T-helper 2 cell treated with Interferon-gamma antibody and Interleukin-4, amounts not matched to agents 5 μg/mL and 100 μg/mL, for 36 hours (primary cell): ENCODE measurements around the gene MUSTN1.
A peak's percentile ranks its signal among the peaks of the same experiment; 100 is the strongest.

Experiments used
- DNase-seq: peaks from one replicate; pipeline ENCODE4 v3.0.0; 2021; ENCODE audit warnings: low spot score
- H3K27ac Mint-ChIP-seq: one replicate; pipeline ENCODE4 v1.8.0; 2021; ENCODE audit warnings: mild to moderate bottlenecking, mixed read lengths
- H3K27me3 Mint-ChIP-seq: one replicate; pipeline ENCODE4 v1.8.0; 2021; ENCODE audit warnings: low read depth, mixed read lengths
- H3K36me3 Mint-ChIP-seq: one replicate; pipeline ENCODE4 v1.8.0; 2021; ENCODE audit warnings: low read depth, mixed read lengths
- H3K4me1 Mint-ChIP-seq: one replicate; pipeline ENCODE4 v1.8.0; 2021; ENCODE audit warnings: low read depth, mixed read lengths
- H3K4me3 Mint-ChIP-seq: one replicate; pipeline ENCODE4 v1.8.0; 2022; ENCODE audit warnings: mild to moderate bottlenecking, moderate library complexity, mixed read lengths
- H3K9me3 Mint-ChIP-seq: one replicate; pipeline ENCODE4 v1.8.0; 2021; ENCODE audit warnings: mixed read lengths

Gene MUSTN1

GRCh38 chr3:52845691-52846431, 11.0 kb upstream of the MUSTN1 start:
- Mint-ChIP-seq H3K4me3 (no peak overlapping the region), H3K27ac (no peak overlapping the region), H3K9me3 (no peaks in the 10 kb centered on the region), H3K36me3 (peaks cover 4% of the 10 kb centered on the region), H3K4me1 (peaks cover 4% of the 10 kb centered on the region), H3K27me3 (no peaks in the 10 kb centered on the region)
- DNase-seq = no peak

- Mint-ChIP-seq H3K36me3 (peaks cover 4% of the 10 kb centered on the region), H3K4me3 (no peak overlapping the region), H3K9me3 (no peaks in the 10 kb centered on the region), H3K4me1 (peaks cover 4% of the 10 kb centered on the region), H3K27ac (no peak overlapping the region), H3K27me3 (no peaks in the 10 kb centered on the region)
- no peak for DNase-seq
Measured at GRCh38 chr3:52845157-52845556, 10.3 kb upstream of the MUSTN1 start.

GRCh38 chr3:52844290-52844975, 9.6 kb upstream of the MUSTN1 start:
- DNase-seq = no peak
- H3K27me3 Mint-ChIP-seq = no peaks in the 10 kb centered on the region
- peaks cover 4% of the 10 kb centered on the region for H3K36me3 Mint-ChIP-seq
- no peak overlapping the region for H3K4me3 Mint-ChIP-seq
- H3K27ac Mint-ChIP-seq = no peak overlapping the region
- no peaks in the 10 kb centered on the region for H3K9me3 Mint-ChIP-seq
- peaks cover 4% of the 10 kb centered on the region for H3K4me1 Mint-ChIP-seq

GRCh38 chr3:52843881-52844280, 9.1 kb upstream of the MUSTN1 start:
- no peaks in the 10 kb centered on the region for H3K27me3 Mint-ChIP-seq
- peaks cover 6% of the 10 kb centered on the region for H3K4me1 Mint-ChIP-seq
- no peaks in the 10 kb centered on the region for H3K9me3 Mint-ChIP-seq
- H3K27ac Mint-ChIP-seq = no peak overlapping the region
- no peak overlapping the region for H3K4me3 Mint-ChIP-seq
- H3K36me3 Mint-ChIP-seq = peaks cover 4% of the 10 kb centered on the region
- no peak for DNase-seq

- H3K27ac Mint-ChIP-seq = no peak overlapping the region
- H3K27me3 Mint-ChIP-seq = no peaks in the 10 kb centered on the region
- no peak for DNase-seq
- H3K4me1 Mint-ChIP-seq = peaks cover 12% of the 10 kb centered on the region
- no peak overlapping the region for H3K4me3 Mint-ChIP-seq
- peaks cover 4% of the 10 kb centered on the region for H3K36me3 Mint-ChIP-seq
- H3K9me3 Mint-ChIP-seq = no peaks in the 10 kb centered on the region
Measured at GRCh38 chr3:52843108-52843865, 8.5 kb upstream of the MUSTN1 start.

- H3K9me3 Mint-ChIP-seq = no peaks in the 10 kb centered on the region
- H3K4me1 Mint-ChIP-seq = peaks cover 20% of the 10 kb centered on the region
- no peaks in the 10 kb centered on the region for H3K27me3 Mint-ChIP-seq
- H3K27ac Mint-ChIP-seq = no peak overlapping the region
- DNase-seq = no peak
- H3K36me3 Mint-ChIP-seq = peaks cover 2% of the 10 kb centered on the region
- H3K4me3 Mint-ChIP-seq = no peak overlapping the region
Measured at GRCh38 chr3:52842424-52842823, 7.6 kb upstream of the MUSTN1 start.

- H3K4me3 Mint-ChIP-seq = no peak overlapping the region
- no peak for DNase-seq
- no peak overlapping the region for H3K27ac Mint-ChIP-seq
- peaks cover 2% of the 10 kb centered on the region for H3K36me3 Mint-ChIP-seq
- H3K4me1 Mint-ChIP-seq = peaks cover 21% of the 10 kb centered on the region
- H3K9me3 Mint-ChIP-seq = no peaks in the 10 kb centered on the region
- no peaks in the 10 kb centered on the region for H3K27me3 Mint-ChIP-seq
Measured at GRCh38 chr3:52841981-52842340, 7.1 kb upstream of the MUSTN1 start.

GRCh38 chr3:52841211-52841980, 6.6 kb upstream of the MUSTN1 start:
- DNase-seq = no peak
- H3K27ac Mint-ChIP-seq = no peak overlapping the region
- peaks cover 18% of the 10 kb centered on the region for H3K4me1 Mint-ChIP-seq
- no peak overlapping the region for H3K4me3 Mint-ChIP-seq
- no peaks in the 10 kb centered on the region for H3K27me3 Mint-ChIP-seq
- H3K9me3 Mint-ChIP-seq = no peaks in the 10 kb centered on the region
- peaks cover 2% of the 10 kb centered on the region for H3K36me3 Mint-ChIP-seq

GRCh38 chr3:52839892-52840545, 5.2 kb upstream of the MUSTN1 start:
- Mint-ChIP-seq H3K27me3 (no peaks in the 10 kb centered on the region), H3K36me3 (peaks cover 2% of the 10 kb centered on the region), H3K4me1 (peaks cover 17% of the 10 kb centered on the region), H3K9me3 (no peaks in the 10 kb centered on the region), H3K27ac (no peak overlapping the region), H3K4me3 (no peak overlapping the region)
- no peak for DNase-seq

- H3K9me3 Mint-ChIP-seq = no peaks in the 10 kb centered on the region
- peaks cover 17% of the 10 kb centered on the region for H3K4me1 Mint-ChIP-seq
- H3K27me3 Mint-ChIP-seq = no peaks in the 10 kb centered on the region
- H3K36me3 Mint-ChIP-seq = peaks cover 2% of the 10 kb centered on the region
- H3K27ac Mint-ChIP-seq = no peak overlapping the region
- no peak overlapping the region for H3K4me3 Mint-ChIP-seq
- no peak for DNase-seq
Measured at GRCh38 chr3:52839268-52839575, 4.4 kb upstream of the MUSTN1 start.

- no peak for DNase-seq
- H3K9me3 Mint-ChIP-seq = no peaks in the 10 kb centered on the region
- no peaks in the 10 kb centered on the region for H3K27me3 Mint-ChIP-seq
- peak overlapping the region; percentile 36 for H3K27ac Mint-ChIP-seq
- no peak overlapping the region for H3K4me3 Mint-ChIP-seq
- H3K36me3 Mint-ChIP-seq = peaks cover 2% of the 10 kb centered on the region
- H3K4me1 Mint-ChIP-seq = peaks cover 17% of the 10 kb centered on the region
Measured at GRCh38 chr3:52838561-52839267, 3.9 kb upstream of the MUSTN1 start.

- Mint-ChIP-seq H3K36me3 (peaks cover 2% of the 10 kb centered on the region), H3K27me3 (no peaks in the 10 kb centered on the region), H3K4me1 (peaks cover 17% of the 10 kb centered on the region), H3K9me3 (no peaks in the 10 kb centered on the region), H3K4me3 (no peak overlapping the region), H3K27ac (no peak overlapping the region)
- DNase-seq = no peak
Measured at GRCh38 chr3:52836986-52837385, 2.2 kb upstream of the MUSTN1 start.

GRCh38 chr3:52836471-52836845, 1.6 kb upstream of the MUSTN1 start:
- Mint-ChIP-seq H3K27me3 (no peaks in the 10 kb centered on the region), H3K9me3 (no peaks in the 10 kb centered on the region), H3K27ac (no peak overlapping the region), H3K4me1 (peaks cover 17% of the 10 kb centered on the region), H3K36me3 (no peaks in the 10 kb centered on the region), H3K4me3 (no peak overlapping the region)
- DNase-seq = no peak
